OCI-LY7 (cell line): ENCODE results near the gene ABHD8.

ENCODE experiments used
- CTCF ChIP-seq: fragments of 200-600 bp; sonication (generic); conservative IDR thresholded peaks from 2 replicates; pipeline ENCODE4 v1.5.1; 2014; ENCODE audit warnings: mild to moderate bottlenecking, antibody characterized with exemption, low read length, moderate library complexity, mixed read lengths
- EZH2phosphoT487 ChIP-seq: fragments of 200-600 bp; sonication (generic); IDR thresholded peaks from 2 replicates; pipeline ENCODE4 v1.6.1; 2018; ENCODE audit warnings: low read depth, borderline replicate concordance, mild to moderate bottlenecking, mixed run types, antibody characterized with exemption, low read length, moderate library complexity, mixed read lengths

- TF ChIP-seq CTCF (no peak), EZH2phosphoT487 (no peak)
Observed at GRCh38 chr19:17325881-17326594, 22.8 kb upstream of the ABHD8 start.
